Naive thymus-derived CD4-positive, alpha-beta T cell (primary cell): ENCODE results near the gene ATG9B. TPM values are rescaled to one million over a fixed set of nuclear protein-coding genes. Genes with fewer than 3 reads are reported as not detected.
A peak's percentile ranks its signal among the peaks of the same experiment; 100 is the strongest.
"Not testable (repeated sequence)": the region's sequence is repeated elsewhere in the genome, so short reads cannot be mapped to it uniquely, and the experiment has no call there.

Experiments used
- ATAC-seq: fragments of 150-1000 bp; cut with Tn5 transposase; 2 replicates; pipeline ENCODE4 v1.10.0; 2021; ENCODE audit warnings: mild to moderate bottlenecking, moderate library complexity
- CTCF ChIA-PET: fragments of 350-600 bp; sonication (Branson Sonifier 250); formaldehyde crosslinking; loops from one replicate; lab custom pipeline; 2021; ENCODE audit warnings: antibody characterized with exemption; lab: Charles Lee
- POLR2A ChIA-PET: fragments of 350-600 bp; sonication (Branson Sonifier 250); formaldehyde crosslinking; loops from one replicate; lab custom pipeline; 2021; ENCODE audit warnings: antibody characterized with exemption, inconsistent platforms; lab: Charles Lee
- DNase-seq, 9 donors: peaks; one replicate each; pipeline versions ENCODE4 v3.0.0 to v3.0.0-alpha.2; 2020 to 2022; ENCODE audit warnings: mixed read lengths in 1 of 9
- H3K27ac ChIP-seq: one replicate; pipeline ENCODE4 v1.7.0; 2013; ENCODE audit warnings: mild to moderate bottlenecking, low read depth, low read length, moderate library complexity
- H3K27me3 ChIP-seq, 2 donors: one replicate each; pipeline ENCODE4 v1.7.0; 2013; ENCODE audit warnings: low read length in 2 of 2, mild to moderate bottlenecking in 2 of 2, moderate library complexity in 2 of 2; ENCODE audit not compliant: control insufficient read depth in 2 of 2, insufficient read depth in 2 of 2
- H3K36me3 ChIP-seq, 3 experiments: 1 replicate in 2 of 3; 2 replicates in 1 of 3; pipeline ENCODE4 v1.7.0; 2013; ENCODE audit warnings: low read length in 3 of 3, mild to moderate bottlenecking in 3 of 3, moderate library complexity in 1 of 3; ENCODE audit not compliant: insufficient read depth in 3 of 3, control insufficient read depth in 2 of 3
- H3K4me1 ChIP-seq, 2 donors: one replicate each; pipeline ENCODE4 v1.7.0; 2013; ENCODE audit warnings: low read length in 2 of 2, mild to moderate bottlenecking in 2 of 2, moderate library complexity in 1 of 2; ENCODE audit not compliant: control insufficient read depth in 2 of 2, insufficient read depth in 2 of 2
- H3K4me3 ChIP-seq: 2 replicates; pipeline ENCODE4 v1.7.0; 2013; ENCODE audit warnings: mild to moderate bottlenecking, low read length
- H3K9me3 ChIP-seq, 3 experiments: 1 replicate in 2 of 3; 2 replicates in 1 of 3; pipeline ENCODE4 v1.7.0; 2013; ENCODE audit warnings: low read length in 3 of 3; ENCODE audit not compliant: control insufficient read depth in 2 of 3
- H3K27ac Mint-ChIP-seq, 9 donors: one replicate each; pipeline ENCODE4 v1.8.0; 2020 to 2022; ENCODE audit warnings: mixed read lengths in 9 of 9, mild to moderate bottlenecking in 8 of 9, moderate library complexity in 5 of 9, inconsistent platforms in 2 of 9
- H3K27me3 Mint-ChIP-seq, 5 donors: one replicate each; pipeline ENCODE4 v1.8.0; 2021 to 2022; ENCODE audit warnings: mixed read lengths in 5 of 5, mild to moderate bottlenecking in 1 of 5
- H3K36me3 Mint-ChIP-seq, 5 donors: one replicate each; pipeline ENCODE4 v1.8.0; 2020 to 2022; ENCODE audit warnings: mixed read lengths in 5 of 5, mild to moderate bottlenecking in 3 of 5, inconsistent platforms in 1 of 5
- H3K4me1 Mint-ChIP-seq, 7 donors: one replicate each; pipeline ENCODE4 v1.8.0; 2020 to 2022; ENCODE audit warnings: mixed read lengths in 7 of 7, mild to moderate bottlenecking in 3 of 7, inconsistent platforms in 1 of 7
- H3K4me3 Mint-ChIP-seq, 10 donors: one replicate each; pipeline ENCODE4 v1.8.0; 2020 to 2022; ENCODE audit warnings: mild to moderate bottlenecking in 10 of 10, mixed read lengths in 10 of 10, moderate library complexity in 6 of 10, inconsistent platforms in 2 of 10
- H3K9me3 Mint-ChIP-seq, 11 donors: one replicate each; pipeline ENCODE4 v1.8.0; 2020 to 2022; ENCODE audit warnings: mixed read lengths in 11 of 11, mild to moderate bottlenecking in 4 of 11, inconsistent platforms in 1 of 11, moderate library complexity in 1 of 11
- intact Hi-C, 2 donors: fragments of 100-400 bp; cut with micrococcal nuclease; formaldehyde crosslinking; loops; one replicate each; pipeline ENCODE4 v1.15.1; 2023
- polyA plus RNA-seq, 2 donors: library from polyadenylated mRNA; unstranded; fragments of 300-500 nt; fragmentation: Illumina TruSeq; gene quantifications; one replicate each; pipeline ENCODE4 v1.2.3, GENCODE V29; 2021
- total RNA-seq, 6 experiments: library from RNA in 5 of 6; stranded (reverse) in 5 of 6; gene quantifications; 1 replicate in 5 of 6; 2 replicates in 1 of 6; pipeline ENCODE4 v1.2.3 and lab custom pipeline; 2021 to 2026

The ATG9B gene
- total and polyA plus RNA-seq, 7 experiments from 2014 or later: 11.3 to 49.4 (median 27.0) TPM

DNA sequence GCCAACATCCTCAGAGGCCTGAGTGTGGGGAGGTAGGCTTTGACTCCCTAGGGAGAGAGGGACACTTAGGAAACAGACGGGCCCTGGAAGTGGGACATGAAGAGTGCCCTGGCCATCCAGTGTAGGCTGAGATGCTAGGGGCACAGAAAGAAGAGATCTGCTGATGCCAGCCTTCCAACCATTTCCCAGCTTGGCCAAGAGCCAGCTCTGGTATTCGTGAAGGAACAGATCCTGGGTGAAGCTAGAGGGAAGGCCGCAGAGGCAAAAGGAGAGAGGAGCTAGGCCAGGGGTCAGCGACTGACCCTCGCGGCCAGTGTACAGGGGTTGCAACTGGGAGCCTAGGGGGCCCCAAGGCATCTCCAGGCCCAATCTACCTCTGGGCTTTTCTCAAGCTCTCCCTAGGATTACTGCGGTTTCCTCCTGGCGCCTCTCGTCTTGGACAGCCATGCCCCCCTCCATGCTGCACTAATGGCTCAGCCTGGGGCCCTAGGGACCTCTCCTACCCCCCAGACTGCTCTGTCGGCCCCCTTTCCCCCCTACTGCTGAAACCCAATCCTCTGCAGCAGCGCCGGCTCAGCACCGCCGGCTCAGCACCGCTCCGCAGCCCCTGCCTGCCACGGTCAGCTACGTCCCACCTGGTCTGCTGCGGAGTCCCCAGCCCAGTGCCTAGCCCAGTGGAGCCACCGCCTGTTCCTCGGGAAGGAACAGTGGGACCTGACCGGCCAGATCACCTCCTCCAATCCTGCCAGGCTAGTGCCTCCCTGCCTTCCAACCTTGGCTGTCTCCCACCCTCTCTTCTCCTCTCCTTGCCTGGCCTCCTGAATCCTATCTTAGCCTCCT, 23.9 kb upstream of the ATG9B start, which contains the start of gene ASIC3:
Gene ASIC3 (plus strand): TSS at position 556 of the 840 bp plus-strand sequence. CDS start 355 bp downstream, outside the sequence.
- no peak within 1 kb of the TSS for H3K27ac ChIP-seq
- CTCF ChIA-PET: interaction anchor here (0.6 kb wide), 1 partner anchor 50 kb away, joined by 4 read pairs; no protein-coding TSS in a partner anchor
- POLR2A ChIA-PET: no interaction called here
- H3K4me3 Mint-ChIP-seq: no peak within 1 kb of the TSS
- H3K36me3 Mint-ChIP-seq: peaks cover 0 to 7% (median 4%) of the 10 kb centered on the region in 5 donors
- H3K4me3 ChIP-seq: no peak within 1 kb of the TSS
- intact Hi-C loops: no loop called here
- no peak for ATAC-seq
- no peaks in the 10 kb centered on the region for H3K9me3 ChIP-seq
- peaks cover 0 to 10% (median 0%) of the 10 kb centered on the region in 5 donors for H3K27me3 Mint-ChIP-seq
- peak within 1 kb of the TSS in 3 of 9 donors; percentile 16 to 36 (median 31) for H3K27ac Mint-ChIP-seq
- no peaks in the 10 kb centered on the region for H3K9me3 Mint-ChIP-seq
- peaks cover 0 to 28% (median 0%) of the 10 kb centered on the region in 3 experiments for H3K36me3 ChIP-seq
- no peak for DNase-seq
- H3K27me3 ChIP-seq: no peaks in the 10 kb centered on the region
- H3K4me1 Mint-ChIP-seq: peaks cover 6 to 13% (median 10%) of the 10 kb centered on the region in 7 donors
- peaks cover 0 to 6% of the 10 kb centered on the region in 2 donors for H3K4me1 ChIP-seq

DNA sequence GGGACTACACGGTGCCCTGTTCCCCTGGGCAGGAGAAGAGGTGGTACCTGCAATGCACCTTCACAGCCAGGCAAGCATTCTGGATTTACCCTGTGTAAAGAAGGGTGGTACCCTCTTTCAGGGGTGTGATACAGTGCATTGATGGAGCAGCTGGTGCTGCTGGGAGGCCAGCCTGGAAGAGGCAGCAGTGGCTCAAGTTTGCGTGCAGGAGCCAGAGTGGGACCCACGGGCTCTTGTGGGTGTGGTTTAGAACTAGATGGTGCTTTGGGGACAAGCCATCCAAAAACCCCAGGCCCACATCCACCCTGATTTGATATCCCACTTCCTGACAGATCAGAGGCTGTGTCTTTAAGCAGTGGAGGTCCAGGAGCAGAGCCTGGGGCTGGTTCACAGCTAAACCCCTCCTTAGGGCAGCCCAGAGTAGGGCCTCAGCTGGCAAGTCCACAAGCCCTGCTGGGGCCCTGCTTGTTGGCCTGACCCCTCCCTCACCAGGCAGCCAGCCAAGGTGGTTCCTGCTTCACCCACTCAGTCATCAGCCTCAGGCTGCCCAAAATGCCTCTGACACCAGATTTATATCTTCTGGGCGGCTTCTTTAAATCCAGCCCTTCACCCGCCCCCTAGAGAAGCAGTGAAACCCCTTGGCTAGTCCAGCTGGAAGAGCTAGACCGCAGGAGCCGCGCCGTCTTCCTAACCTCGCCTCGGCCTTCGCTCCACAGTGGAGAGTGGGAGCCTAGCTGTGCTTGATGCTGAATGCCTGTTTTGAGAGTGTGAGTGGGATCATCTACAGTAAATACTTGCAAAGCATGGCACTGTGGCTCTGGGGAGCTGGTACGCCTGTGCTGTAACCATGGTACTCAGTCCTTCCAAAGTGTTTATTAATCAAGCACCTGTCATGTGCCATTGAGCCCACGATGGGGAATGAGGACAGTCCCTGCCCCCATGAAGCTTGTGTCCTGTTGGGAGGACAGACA, 22.6 kb upstream of the ATG9B start:
- H3K9me3 Mint-ChIP-seq: no peaks in the 10 kb centered on the region
- H3K4me3 ChIP-seq: no peak overlapping the region
- intact Hi-C loops: no loop called here
- H3K27me3 ChIP-seq: no peaks in the 10 kb centered on the region
- DNase-seq (no peak), ATAC-seq (no peak)
- H3K4me1 ChIP-seq: peaks cover 0 to 6% of the 10 kb centered on the region in 2 donors
- peaks cover 0 to 7% (median 0%) of the 10 kb centered on the region in 5 donors for H3K27me3 Mint-ChIP-seq
- peak overlapping the region in 3 of 9 donors; percentile 29 to 36 (median 31) for H3K27ac Mint-ChIP-seq
- no peaks in the 10 kb centered on the region for H3K9me3 ChIP-seq
- peaks cover 0 to 41% (median 2%) of the 10 kb centered on the region in 3 experiments for H3K36me3 ChIP-seq
- ChIA-PET POLR2A (no interaction called here), CTCF (no interaction called here)
- peaks cover 0 to 6% (median 2%) of the 10 kb centered on the region in 7 donors for H3K4me1 Mint-ChIP-seq
- H3K36me3 Mint-ChIP-seq: peaks cover 0 to 2% (median 0%) of the 10 kb centered on the region in 5 donors
- H3K27ac ChIP-seq: no peak overlapping the region
- H3K4me3 Mint-ChIP-seq: no peak overlapping the region

DNA sequence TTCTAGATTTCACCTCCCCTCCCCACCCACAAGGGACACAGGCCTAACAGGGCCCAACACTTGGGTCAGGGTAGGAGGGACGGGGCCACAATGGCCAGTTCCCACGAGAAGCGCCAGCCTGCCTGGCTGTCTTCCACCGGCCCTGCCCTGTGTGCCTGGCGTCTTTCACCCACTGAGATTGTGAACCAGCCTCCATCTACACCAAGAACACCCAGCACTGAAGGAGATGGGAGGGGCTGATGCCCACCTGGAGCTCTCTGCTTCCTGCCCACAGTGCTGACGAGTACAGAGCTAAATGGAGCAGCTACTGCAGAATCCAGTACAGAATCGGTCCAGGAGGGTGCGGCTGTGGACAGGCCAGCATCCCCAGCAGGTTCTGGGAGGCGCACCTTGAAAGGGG, 21.7 kb upstream of the ATG9B start:
- Mint-ChIP-seq H3K4me3 (no peak overlapping the region), H3K9me3 (no peaks in the 10 kb centered on the region), H3K36me3 (peaks cover 0 to 7% (median 0%) of the 10 kb centered on the region in 5 donors), H3K27ac (peak overlapping the region in 1 of 9 donors; percentile 52), H3K27me3 (peaks cover 0 to 7% (median 0%) of the 10 kb centered on the region in 5 donors), H3K4me1 (peaks cover 0 to 4% (median 0%) of the 10 kb centered on the region in 7 donors)
- POLR2A ChIA-PET: no interaction called here
- H3K4me1 ChIP-seq: peaks cover 0 to 3% of the 10 kb centered on the region in 2 donors
- ATAC-seq (no peak), DNase-seq (no peak)
- no peak overlapping the region for H3K27ac ChIP-seq
- CTCF ChIA-PET: no interaction called here
- no peaks in the 10 kb centered on the region for H3K9me3 ChIP-seq
- H3K36me3 ChIP-seq: peaks cover 0 to 45% (median 3%) of the 10 kb centered on the region in 3 experiments
- H3K4me3 ChIP-seq: no peak overlapping the region
- intact Hi-C loops: no loop called here
- no peaks in the 10 kb centered on the region for H3K27me3 ChIP-seq

DNA sequence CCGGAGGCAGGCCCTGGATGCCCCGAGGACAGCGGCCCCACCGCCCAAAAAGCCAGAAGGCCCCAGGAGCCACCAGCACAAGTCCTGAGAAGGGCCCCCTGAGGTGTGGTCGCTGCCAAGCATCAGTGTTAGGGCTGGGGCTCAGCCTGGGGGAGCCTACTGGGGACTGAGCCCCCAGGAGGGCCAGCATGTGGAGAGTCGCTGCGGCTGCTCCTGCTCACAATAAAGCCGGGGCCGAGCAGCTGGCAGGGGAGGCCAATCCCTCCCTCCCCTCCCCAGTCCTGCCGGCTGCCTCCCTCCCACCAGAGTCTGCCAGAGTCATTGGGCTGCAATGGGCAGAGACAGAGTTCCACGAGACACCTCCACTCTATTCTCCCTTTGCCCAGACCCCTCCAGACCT, 21.0 kb upstream of the ATG9B start:
- no peaks in the 10 kb centered on the region for H3K9me3 Mint-ChIP-seq
- DNase-seq: no peak
- H3K27me3 Mint-ChIP-seq: peaks cover 0 to 6% (median 0%) of the 10 kb centered on the region in 5 donors
- no peak overlapping the region for H3K4me3 ChIP-seq
- H3K27ac ChIP-seq: no peak overlapping the region
- ATAC-seq: no peak
- H3K27ac Mint-ChIP-seq: no peak overlapping the region
- intact Hi-C loops: no loop called here
- H3K36me3 Mint-ChIP-seq: peaks cover 0 to 7% (median 0%) of the 10 kb centered on the region in 5 donors
- peaks cover 0 to 50% (median 3%) of the 10 kb centered on the region in 3 experiments for H3K36me3 ChIP-seq
- H3K4me1 Mint-ChIP-seq: peaks cover 0 to 4% (median 0%) of the 10 kb centered on the region in 7 donors
- POLR2A ChIA-PET: interaction anchor here (0.6 kb wide), 1 partner anchor 17 kb away, joined by 3 read pairs; no protein-coding TSS in a partner anchor
- H3K4me3 Mint-ChIP-seq: no peak overlapping the region
- no peaks in the 10 kb centered on the region for H3K9me3 ChIP-seq
- CTCF ChIA-PET: no interaction called here
- no peaks in the 10 kb centered on the region for H3K27me3 ChIP-seq
- no peaks in the 10 kb centered on the region for H3K4me1 ChIP-seq

DNA sequence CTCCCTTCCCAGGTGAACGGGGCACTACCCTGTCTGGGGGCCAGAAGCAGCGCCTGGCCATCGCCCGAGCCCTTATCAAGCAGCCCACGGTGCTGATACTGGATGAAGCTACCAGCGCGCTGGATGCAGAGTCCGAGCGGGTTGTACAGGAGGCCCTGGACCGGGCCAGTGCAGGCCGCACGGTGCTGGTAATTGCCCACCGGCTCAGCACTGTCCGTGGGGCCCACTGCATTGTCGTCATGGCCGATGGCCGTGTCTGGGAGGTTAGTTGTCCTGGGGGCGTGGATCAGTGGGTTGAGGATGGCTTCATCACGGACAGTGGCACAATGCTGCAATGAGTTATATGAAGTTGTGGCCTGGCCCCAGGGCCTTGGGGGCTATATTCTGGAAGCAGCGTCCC, 19.7 kb upstream of the ATG9B start:
- peaks cover 0 to 7% (median 0%) of the 10 kb centered on the region in 5 donors for H3K36me3 Mint-ChIP-seq
- H3K4me3 Mint-ChIP-seq: no peak overlapping the region
- Histone ChIP-seq H3K9me3 (no peaks in the 10 kb centered on the region), H3K27ac (no peak overlapping the region), H3K27me3 (no peaks in the 10 kb centered on the region), H3K4me1 (no peaks in the 10 kb centered on the region), H3K36me3 (peaks cover 0 to 50% (median 3%) of the 10 kb centered on the region in 3 experiments), H3K4me3 (no peak overlapping the region)
- peaks cover 0 to 9% (median 3%) of the 10 kb centered on the region in 7 donors for H3K4me1 Mint-ChIP-seq
- ChIA-PET CTCF (no interaction called here), POLR2A (no interaction called here)
- DNase-seq: no peak
- intact Hi-C loops: no loop called here
- no peaks in the 10 kb centered on the region for H3K9me3 Mint-ChIP-seq
- H3K27ac Mint-ChIP-seq: no peak overlapping the region
- ATAC-seq: no peak
- no peaks in the 10 kb centered on the region for H3K27me3 Mint-ChIP-seq

DNA sequence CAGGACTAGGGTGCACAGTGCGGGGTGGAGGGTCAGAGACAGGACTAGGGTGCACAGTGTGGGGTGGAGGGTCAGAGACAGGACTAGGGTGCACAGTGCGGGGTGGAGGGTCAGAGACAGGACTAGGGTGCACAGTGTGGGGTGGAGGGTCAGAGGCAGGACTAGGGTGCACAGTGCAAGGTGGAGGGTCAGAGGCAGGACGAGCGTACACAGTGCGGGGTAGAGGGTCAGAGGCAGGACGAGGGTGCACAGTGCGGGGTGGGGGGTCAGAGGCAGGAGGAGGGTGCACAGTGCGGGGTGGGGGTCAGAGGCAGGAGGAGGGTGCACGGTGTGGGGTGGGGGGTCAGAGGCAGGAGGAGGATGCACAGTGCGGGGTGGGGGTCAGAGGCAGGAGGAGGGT, 19.2 kb upstream of the ATG9B start:
- H3K9me3 Mint-ChIP-seq, H3K4me3 ChIP-seq, ATAC-seq, H3K4me1 ChIP-seq, H3K4me3 Mint-ChIP-seq, intact Hi-C loops, H3K27me3 ChIP-seq, H3K27ac Mint-ChIP-seq, CTCF ChIA-PET, H3K27me3 Mint-ChIP-seq, DNase-seq, H3K36me3 Mint-ChIP-seq, H3K9me3 ChIP-seq, H3K27ac ChIP-seq, POLR2A ChIA-PET: not testable (repeated sequence)
- H3K4me1 Mint-ChIP-seq: peaks cover 0 to 14% (median 0%) of the 10 kb centered on the region in 7 donors
- H3K36me3 ChIP-seq: peaks cover 0 to 50% (median 3%) of the 10 kb centered on the region in 3 experiments
